Activated T-helper 1 cell treated with anti-CD3 and anti-CD28 coated beads, Interleukin-12 subunit alpha, Interleukin-12 subunit beta, Interleukin-2, Interleukin-4 antibody, amounts not matched to agents 30 ng/mL and 10 ng/mL and 1 ng/mL, durations not matched to agents 14 hours and 24 hours and 36 hours (primary cell): ENCODE results near the gene C2orf81. TPM values are rescaled to one million over a fixed set of nuclear protein-coding genes. Genes with fewer than 3 reads are reported as not detected.

ENCODE experiments used
- DNase-seq: peaks from one replicate; pipeline ENCODE4 v3.0.0; 2021; ENCODE audit warnings: low spot score
- H3K27ac Mint-ChIP-seq: one replicate; pipeline ENCODE4 v1.8.0; 2021; ENCODE audit warnings: mild to moderate bottlenecking, mixed read lengths
- H3K27me3 Mint-ChIP-seq: one replicate; pipeline ENCODE4 v1.8.0; 2022; ENCODE audit warnings: mild to moderate bottlenecking, moderate library complexity, mixed read lengths; ENCODE audit not compliant: insufficient read depth
- H3K36me3 Mint-ChIP-seq: one replicate; pipeline ENCODE4 v1.8.0; 2021; ENCODE audit warnings: low read depth, mixed read lengths
- H3K4me1 Mint-ChIP-seq: one replicate; pipeline ENCODE4 v1.8.0; 2021; ENCODE audit warnings: low read depth, mixed read lengths
- H3K4me3 Mint-ChIP-seq: one replicate; pipeline ENCODE4 v1.8.0; 2021; ENCODE audit warnings: mild to moderate bottlenecking, moderate library complexity, mixed read lengths
- H3K9me3 Mint-ChIP-seq: one replicate; pipeline ENCODE4 v1.8.0; 2021; ENCODE audit warnings: mixed read lengths
- intact Hi-C: fragments of 100-400 bp; cut with micrococcal nuclease; formaldehyde crosslinking; loops from one replicate; pipeline ENCODE4 v1.15.1; 2024
- total RNA-seq: library from RNA; stranded (reverse); gene quantifications from 2 replicates; pipeline ENCODE4 v1.2.3, GENCODE V29; 2022

The C2orf81 gene
- total RNA-seq, 1 donor from 2014 or later, result 1.9 TPM

- no peak overlapping the region for H3K27ac Mint-ChIP-seq
- DNase-seq, result no peak
- intact Hi-C loops, result no loop called here
- peaks cover 13% of the 10 kb centered on the region for H3K4me1 Mint-ChIP-seq
- no peaks in the 10 kb centered on the region for H3K9me3 Mint-ChIP-seq
- no peaks in the 10 kb centered on the region for H3K27me3 Mint-ChIP-seq
- H3K4me3 Mint-ChIP-seq, result no peak overlapping the region
- no peaks in the 10 kb centered on the region for H3K36me3 Mint-ChIP-seq
These were observed 36.0 kb downstream of the C2orf81 start for GRCh38 chr2:74385396-74385795.

- intact Hi-C loops, result no loop called here
- peaks cover 16% of the 10 kb centered on the region for H3K4me1 Mint-ChIP-seq
- H3K27me3 Mint-ChIP-seq, result no peaks in the 10 kb centered on the region
- H3K9me3 Mint-ChIP-seq, result no peaks in the 10 kb centered on the region
- DNase-seq, result no peak
- no peak overlapping the region for H3K4me3 Mint-ChIP-seq
- H3K27ac Mint-ChIP-seq, result no peak overlapping the region
- H3K36me3 Mint-ChIP-seq, result no peaks in the 10 kb centered on the region
These were observed 37.4 kb downstream of the C2orf81 start for GRCh38 chr2:74384051-74384450.

GRCh38 chr2:74383254-74383653 is 38.2 kb downstream of the C2orf81 start:
- intact Hi-C loops, result no loop called here
- H3K4me3 Mint-ChIP-seq, result no peak overlapping the region
- no peak overlapping the region for H3K27ac Mint-ChIP-seq
- H3K36me3 Mint-ChIP-seq, result no peaks in the 10 kb centered on the region
- no peak for DNase-seq
- H3K4me1 Mint-ChIP-seq, result peaks cover 22% of the 10 kb centered on the region
- no peaks in the 10 kb centered on the region for H3K9me3 Mint-ChIP-seq
- no peaks in the 10 kb centered on the region for H3K27me3 Mint-ChIP-seq

DNA sequence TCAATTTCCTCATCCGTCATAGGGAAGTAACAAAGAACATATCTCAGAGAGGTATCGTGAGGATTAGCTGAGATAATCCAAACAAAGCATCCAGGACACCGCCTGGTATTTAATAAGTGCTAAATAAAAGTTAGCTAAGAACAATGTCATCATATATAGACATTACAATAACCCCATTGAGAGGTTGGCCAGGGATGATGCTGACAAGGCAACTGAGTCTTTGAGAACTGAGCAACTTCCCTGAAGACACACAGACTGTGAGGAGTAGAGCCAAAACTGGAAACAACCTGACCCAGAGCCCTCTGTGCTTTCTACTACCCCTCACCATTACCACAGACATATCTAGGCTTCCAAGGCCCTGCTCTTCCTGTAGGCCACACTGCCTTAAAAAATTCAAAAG is 39.7 kb downstream of the C2orf81 start:
- no peak for DNase-seq
- Mint-ChIP-seq H3K27ac (no peak overlapping the region), H3K9me3 (no peaks in the 10 kb centered on the region), H3K27me3 (no peaks in the 10 kb centered on the region), H3K36me3 (peaks cover 6% of the 10 kb centered on the region), H3K4me3 (no peak overlapping the region), H3K4me1 (peaks cover 22% of the 10 kb centered on the region)
- intact Hi-C loops, result no loop called here

GRCh38 chr2:74379851-74380789 is 41.3 kb downstream of the C2orf81 start, which contains the start of gene DCTN1:
Gene DCTN1 (minus strand): TSS chr2:74380311. CDS start chr2:74380037, 274 bp downstream.
- H3K27ac Mint-ChIP-seq, result no peak within 1 kb of the TSS
- no peaks in the 10 kb centered on the region for H3K27me3 Mint-ChIP-seq
- H3K36me3 Mint-ChIP-seq, result peaks cover 8% of the 10 kb centered on the region
- intact Hi-C loops, result no loop called here
- peaks cover 22% of the 10 kb centered on the region for H3K4me1 Mint-ChIP-seq
- DNase-seq, result no peak
- no peaks in the 10 kb centered on the region for H3K9me3 Mint-ChIP-seq
- H3K4me3 Mint-ChIP-seq, result peak within 1 kb of the TSS; percentile 2

DNA sequence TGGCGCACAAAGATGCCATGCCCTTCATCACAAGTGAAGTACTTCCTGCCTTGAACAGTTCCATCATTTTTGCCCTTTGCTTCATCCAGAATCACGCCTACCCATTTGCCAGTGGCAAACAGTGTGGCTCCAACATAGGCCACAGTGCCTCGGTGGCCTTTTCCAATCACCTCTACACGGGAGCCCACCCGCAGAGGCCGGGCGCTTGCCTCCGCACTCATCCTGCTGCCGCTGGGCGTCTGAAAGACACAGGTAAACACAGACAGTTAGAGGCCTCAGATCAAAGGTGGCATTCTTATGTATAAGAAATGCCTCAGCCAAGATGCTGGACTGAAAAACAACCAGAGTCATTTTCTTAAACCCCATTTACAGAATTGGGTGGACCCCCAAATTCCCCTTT is 43.4 kb downstream of the C2orf81 start:
- intact Hi-C loops, result no loop called here
- no peak overlapping the region for H3K4me3 Mint-ChIP-seq
- peaks cover 22% of the 10 kb centered on the region for H3K4me1 Mint-ChIP-seq
- H3K27ac Mint-ChIP-seq, result no peak overlapping the region
- H3K27me3 Mint-ChIP-seq, result no peaks in the 10 kb centered on the region
- H3K9me3 Mint-ChIP-seq, result no peaks in the 10 kb centered on the region
- DNase-seq, result no peak
- H3K36me3 Mint-ChIP-seq, result peaks cover 11% of the 10 kb centered on the region

- intact Hi-C loops, result no loop called here
- no peaks in the 10 kb centered on the region for H3K9me3 Mint-ChIP-seq
- H3K4me1 Mint-ChIP-seq, result peaks cover 12% of the 10 kb centered on the region
These were observed 45.6 kb downstream of the C2orf81 start for GRCh38 chr2:74375838-74376237.

GRCh38 chr2:74374509-74375205 is 46.8 kb downstream of the C2orf81 start:
- no peaks in the 10 kb centered on the region for H3K9me3 Mint-ChIP-seq
- H3K27me3 Mint-ChIP-seq, result no peaks in the 10 kb centered on the region
- intact Hi-C loops, result no loop called here
- H3K4me1 Mint-ChIP-seq, result peaks cover 6% of the 10 kb centered on the region
- no peak overlapping the region for H3K27ac Mint-ChIP-seq
- DNase-seq, result no peak
- no peak overlapping the region for H3K4me3 Mint-ChIP-seq
- H3K36me3 Mint-ChIP-seq, result peaks cover 25% of the 10 kb centered on the region

More at GRCh38 chr2:74375838-74376237, 45.6 kb downstream of the C2orf81 start:
- peaks cover 17% of the 10 kb centered on the region for H3K36me3 Mint-ChIP-seq
- no peak for DNase-seq
- no peaks in the 10 kb centered on the region for H3K27me3 Mint-ChIP-seq
- peak overlapping the region; percentile 25 for H3K27ac Mint-ChIP-seq
- H3K4me3 Mint-ChIP-seq, result no peak overlapping the region

- Mint-ChIP-seq H3K27me3 (no peaks in the 10 kb centered on the region), H3K27ac (no peak overlapping the region)
These were observed 47.4 kb downstream of the C2orf81 start for GRCh38 chr2:74373985-74374384.

GRCh38 chr2:74373221-74373676 is 48.2 kb downstream of the C2orf81 start:
- H3K9me3 Mint-ChIP-seq, result no peaks in the 10 kb centered on the region
- H3K4me3 Mint-ChIP-seq, result no peak overlapping the region
- H3K27me3 Mint-ChIP-seq, result no peaks in the 10 kb centered on the region
- H3K27ac Mint-ChIP-seq, result no peak overlapping the region
- intact Hi-C loops, result no loop called here
- no peaks in the 10 kb centered on the region for H3K4me1 Mint-ChIP-seq
- H3K36me3 Mint-ChIP-seq, result peaks cover 36% of the 10 kb centered on the region
- DNase-seq, result no peak

More at GRCh38 chr2:74373985-74374384, 47.4 kb downstream of the C2orf81 start:
- Mint-ChIP-seq H3K4me3 (no peak overlapping the region), H3K36me3 (peaks cover 29% of the 10 kb centered on the region), H3K4me1 (peaks cover 5% of the 10 kb centered on the region), H3K9me3 (no peaks in the 10 kb centered on the region)
- DNase-seq, result no peak
- intact Hi-C loops, result no loop called here

GRCh38 chr2:74372674-74373073 is 48.7 kb downstream of the C2orf81 start:
- H3K36me3 Mint-ChIP-seq, result peaks cover 33% of the 10 kb centered on the region
- H3K27ac Mint-ChIP-seq, result no peak overlapping the region
- intact Hi-C loops, result no loop called here
- H3K27me3 Mint-ChIP-seq, result no peaks in the 10 kb centered on the region
- no peaks in the 10 kb centered on the region for H3K9me3 Mint-ChIP-seq
- H3K4me3 Mint-ChIP-seq, result no peak overlapping the region
- DNase-seq, result no peak
- no peaks in the 10 kb centered on the region for H3K4me1 Mint-ChIP-seq

DNA sequence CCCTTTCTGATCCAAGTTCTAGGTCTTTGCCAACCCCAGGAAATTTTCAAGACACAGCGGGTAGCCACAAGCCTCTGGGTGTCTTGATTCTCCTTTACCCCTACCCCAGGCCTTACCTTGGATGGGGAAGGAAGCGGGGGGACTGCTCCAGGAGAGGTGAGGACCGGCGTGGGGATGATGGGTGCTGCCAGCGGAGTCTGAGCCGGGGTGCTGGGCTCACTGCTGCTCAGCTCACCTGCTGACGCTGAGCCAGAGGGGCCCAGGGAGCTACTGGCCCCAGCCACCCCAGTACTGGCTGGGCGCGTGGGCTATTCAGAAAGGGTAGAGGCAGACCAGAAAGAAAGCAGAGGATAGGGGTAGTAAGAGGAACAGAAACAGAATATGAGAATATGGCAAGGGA is 50.0 kb downstream of the C2orf81 start:
- no peaks in the 10 kb centered on the region for H3K9me3 Mint-ChIP-seq
- DNase-seq, result no peak
- H3K4me1 Mint-ChIP-seq, result no peaks in the 10 kb centered on the region
- H3K27ac Mint-ChIP-seq, result no peak overlapping the region
- intact Hi-C loops, result no loop called here
- H3K27me3 Mint-ChIP-seq, result no peaks in the 10 kb centered on the region
- no peak overlapping the region for H3K4me3 Mint-ChIP-seq
- peaks cover 35% of the 10 kb centered on the region for H3K36me3 Mint-ChIP-seq

- Mint-ChIP-seq H3K27me3 (no peaks in the 10 kb centered on the region), H3K4me1 (no peaks in the 10 kb centered on the region), H3K36me3 (peaks cover 40% of the 10 kb centered on the region), H3K9me3 (no peaks in the 10 kb centered on the region), H3K4me3 (no peak overlapping the region), H3K27ac (no peak overlapping the region)
- no peak for DNase-seq
- intact Hi-C loops, result no loop called here
These were observed 51.4 kb downstream of the C2orf81 start for GRCh38 chr2:74369976-74370375.
